WI38 (cell line): ENCODE measurements around the gene LEUTX.
A peak's percentile ranks its signal among the peaks of the same experiment; 100 is the strongest.

Source experiments
- H3K4me3 ChIP-seq: 2 replicates; pipeline ENCODE4 v1.5.1; 2011; ENCODE audit warnings: low read depth, mild to moderate bottlenecking, control low read depth, low read length
- CTCF ChIP-seq: IDR thresholded peaks from 2 replicates; pipeline ENCODE4 v1.5.1; 2012; ENCODE audit warnings: low read depth, mild to moderate bottlenecking, control low read depth, low read length

The LEUTX gene

GRCh38 chr19:39824143-39825092, 45.8 kb downstream of the LEUTX start:
- peak overlapping the region; percentile 73 for H3K4me3 ChIP-seq

GRCh38 chr19:39825093-39825463, 46.4 kb downstream of the LEUTX start:
- no peak for TF ChIP-seq CTCF
- no peak overlapping the region for H3K4me3 ChIP-seq

More at GRCh38 chr19:39824143-39825092, 45.8 kb downstream of the LEUTX start:
- TF ChIP-seq CTCF = no peak

GRCh38 chr19:39825531-39826076, 47.0 kb downstream of the LEUTX start:
- no peak for TF ChIP-seq CTCF
- no peak overlapping the region for H3K4me3 ChIP-seq

DNA sequence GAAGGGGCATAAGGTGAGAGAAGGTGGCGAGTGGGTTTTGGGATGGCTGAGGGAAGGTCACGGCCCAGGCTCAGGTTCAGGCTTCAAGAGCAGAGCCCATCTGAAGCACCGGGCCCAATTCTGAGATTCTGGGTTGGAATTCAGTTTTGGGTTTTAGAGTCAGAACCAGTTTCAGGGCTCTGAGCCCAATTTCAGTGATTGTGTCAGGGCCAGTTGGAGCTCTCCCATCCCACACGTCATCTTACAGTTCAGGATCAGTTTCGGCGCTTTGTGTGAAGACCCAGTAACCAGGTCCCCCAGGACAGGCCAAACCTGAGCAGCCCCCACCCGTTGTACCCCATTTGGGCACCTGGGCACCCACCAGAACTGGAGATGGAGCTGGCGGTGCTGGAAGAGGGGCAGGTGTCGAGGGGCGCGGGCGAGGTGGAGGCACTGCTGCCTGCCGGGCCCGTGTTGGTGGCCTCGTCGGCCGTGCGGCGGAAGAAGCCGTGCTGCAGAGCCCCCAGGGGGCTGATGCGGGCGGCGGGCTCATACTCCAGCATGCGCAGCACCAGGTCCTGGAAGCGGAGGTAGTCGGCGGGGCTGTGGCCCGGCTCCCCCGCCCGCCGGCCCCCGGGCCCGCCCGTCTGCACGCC, 47.8 kb downstream of the LEUTX start:
- TF ChIP-seq CTCF = no peak
- H3K4me3 ChIP-seq = no peak overlapping the region

GRCh38 chr19:39827216-39827615, 48.6 kb downstream of the LEUTX start:
- no peak for TF ChIP-seq CTCF
- no peak overlapping the region for H3K4me3 ChIP-seq

- H3K4me3 ChIP-seq = no peak overlapping the region
- no peak for TF ChIP-seq CTCF
Measured at GRCh38 chr19:39828015-39828653, 49.5 kb downstream of the LEUTX start.
